HepG2 (cell line): ENCODE data around the gene ALPL.

ENCODE experiments used
- CEBPB ChIP-seq: IDR thresholded peaks from 2 replicates; pipeline ENCODE4 v1.6.1; 2011; ENCODE audit warnings: low read depth, low read length, improper control_type of control experiment, borderline replicate concordance
- CHD4 ChIP-seq: fragments of 200-600 bp; sonication (generic); IDR thresholded peaks from 2 replicates; pipeline ENCODE4 v1.7.0; 2017; ENCODE audit warnings: mild to moderate bottlenecking, low read length, borderline replicate concordance
- ESRRA ChIP-seq: sonication (generic); formaldehyde crosslinking; IDR thresholded peaks from 2 replicates; pipeline ENCODE4 v1.5.1; 2020; ENCODE audit warnings: mild to moderate bottlenecking, low read depth, missing genetic modification reagents
- POLR2A ChIP-seq, 2 experiments: IDR thresholded peaks; 2 replicates each; pipeline ENCODE4 v1.6.1; 2011; ENCODE audit warnings: low read depth in 2 of 2, low read length in 2 of 2, mild to moderate bottlenecking in 1 of 2, moderate library complexity in 1 of 2; ENCODE audit not compliant: insufficient read depth in 1 of 2
- UBTF ChIP-seq: sonication (generic); formaldehyde crosslinking; IDR thresholded peaks from 2 replicates; pipeline ENCODE4 v1.4.0; 2020; ENCODE audit warnings: mild to moderate bottlenecking, missing genetic modification reagents
- ZNF136 ChIP-seq: sonication (generic); formaldehyde crosslinking; IDR thresholded peaks from 2 replicates; pipeline ENCODE4 v1.8.1; 2022; ENCODE audit warnings: low read depth, mild to moderate bottlenecking, moderate library complexity, missing genetic modification reagents
- TF ChIP-seq, protein P1 (sequence below): sonication (generic); formaldehyde crosslinking; IDR thresholded peaks from 2 replicates; pipeline ENCODE4 v1.4.0; 2020; ENCODE audit warnings: missing genetic modification reagents
- TF ChIP-seq, protein P2 (sequence below): sonication (generic); formaldehyde crosslinking; IDR thresholded peaks from 2 replicates; pipeline ENCODE4 v1.5.0; 2020; ENCODE audit warnings: missing genetic modification reagents, mild to moderate bottlenecking, borderline replicate concordance

- TF ChIP-seq ESRRA (CRISPR knock-in tag): no peak
- TF ChIP-seq POLR2A (IDR thresholded peaks at IDR 0.05; ENCODE audit: insufficient read depth in 1 of 2, low read depth in 2 of 2, low read length in 2 of 2): no peak
- TF ChIP-seq CHD4: no peak
- TF ChIP-seq ZNF136 (CRISPR knock-in tag): no peak
- no peak for TF ChIP-seq UBTF
- TF ChIP-seq CEBPB: no peak
- TF ChIP-seq, protein P1, sequence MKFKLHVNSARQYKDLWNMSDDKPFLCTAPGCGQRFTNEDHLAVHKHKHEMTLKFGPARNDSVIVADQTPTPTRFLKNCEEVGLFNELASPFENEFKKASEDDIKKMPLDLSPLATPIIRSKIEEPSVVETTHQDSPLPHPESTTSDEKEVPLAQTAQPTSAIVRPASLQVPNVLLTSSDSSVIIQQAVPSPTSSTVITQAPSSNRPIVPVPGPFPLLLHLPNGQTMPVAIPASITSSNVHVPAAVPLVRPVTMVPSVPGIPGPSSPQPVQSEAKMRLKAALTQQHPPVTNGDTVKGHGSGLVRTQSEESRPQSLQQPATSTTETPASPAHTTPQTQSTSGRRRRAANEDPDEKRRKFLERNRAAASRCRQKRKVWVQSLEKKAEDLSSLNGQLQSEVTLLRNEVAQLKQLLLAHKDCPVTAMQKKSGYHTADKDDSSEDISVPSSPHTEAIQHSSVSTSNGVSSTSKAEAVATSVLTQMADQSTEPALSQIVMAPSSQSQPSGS (CRISPR knock-in tag): no peak
- TF ChIP-seq, protein P2, sequence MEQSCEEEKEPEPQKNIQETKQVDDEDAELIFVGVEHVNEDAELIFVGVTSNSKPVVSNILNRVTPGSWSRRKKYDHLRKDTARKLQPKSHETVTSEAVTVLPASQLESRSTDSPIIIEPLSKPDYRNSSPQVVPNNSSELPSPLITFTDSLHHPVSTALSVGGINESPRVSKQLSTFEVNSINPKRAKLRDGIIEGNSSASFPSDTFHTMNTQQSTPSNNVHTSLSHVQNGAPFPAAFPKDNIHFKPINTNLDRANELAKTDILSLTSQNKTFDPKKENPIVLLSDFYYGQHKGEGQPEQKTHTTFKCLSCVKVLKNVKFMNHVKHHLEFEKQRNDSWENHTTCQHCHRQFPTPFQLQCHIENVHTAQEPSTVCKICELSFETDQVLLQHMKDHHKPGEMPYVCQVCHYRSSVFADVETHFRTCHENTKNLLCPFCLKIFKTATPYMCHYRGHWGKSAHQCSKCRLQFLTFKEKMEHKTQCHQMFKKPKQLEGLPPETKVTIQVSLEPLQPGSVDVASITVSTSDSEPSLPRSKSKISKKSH (CRISPR knock-in tag): no peak
Observed at GRCh38 chr1:21569820-21570527, 60.8 kb downstream of the ALPL start.
